HCT116 (cell line): Measurements from ENCODE around the gene SRPX.

Experiments used
- CTCF ChIP-seq, 3 experiments: fragments of 200-600 bp in 1 of 3; sonication (generic) in 1 of 3; IDR thresholded peaks in 2 of 3; conservative IDR thresholded peaks in 1 of 3; 2 replicates each; pipeline ENCODE4 v1.5.1; 2012 to 2017; ENCODE audit warnings: low read depth in 2 of 3, low read length in 2 of 3, antibody characterized with exemption in 1 of 3, borderline replicate concordance in 1 of 3, control low read depth in 1 of 3, mild to moderate bottlenecking in 1 of 3, mixed read lengths in 1 of 3, mixed run types in 1 of 3, moderate library complexity in 1 of 3; ENCODE audit not compliant: insufficient read depth in 1 of 3
- EZH2 ChIP-seq: fragments of 200-600 bp; sonication (generic); IDR thresholded peaks from 2 replicates; pipeline ENCODE4 v1.6.1; 2017; ENCODE audit warnings: antibody characterized with exemption, mixed run types
- POLR2A ChIP-seq: IDR thresholded peaks from 2 replicates; pipeline ENCODE4 v1.7.0; 2011; ENCODE audit warnings: borderline replicate concordance; ENCODE audit not compliant: insufficient read depth, insufficient read length; ENCODE audit errors: extremely low read depth
- POLR2AphosphoS5 ChIP-seq: IDR thresholded peaks from 2 replicates; pipeline ENCODE4 v1.6.1; 2011; ENCODE audit warnings: mild to moderate bottlenecking, low read depth, low read length, moderate library complexity

DNA sequence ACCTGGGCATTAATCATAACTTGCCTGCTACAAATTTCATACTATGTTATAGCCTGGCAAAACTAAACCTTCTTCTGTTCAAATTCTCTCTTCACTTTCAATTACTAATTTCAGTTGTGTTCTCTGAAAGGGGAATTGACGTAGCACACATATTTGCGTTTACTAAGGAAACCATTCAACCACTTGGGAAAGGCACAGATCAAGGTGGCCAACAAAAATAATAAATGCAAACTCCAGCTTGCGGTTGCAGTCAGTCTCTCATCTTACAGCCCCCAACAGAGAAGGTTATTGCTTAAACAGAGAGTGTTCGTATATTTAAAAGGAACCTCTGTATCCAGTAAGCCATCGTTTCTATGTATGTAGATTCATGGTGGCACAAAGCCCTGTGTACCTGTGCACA is 4.0 kb downstream of the SRPX start:
- TF ChIP-seq EZH2 (no peak), CTCF (IDR thresholded peaks at IDR 0.05 in 2 of 3, conservative IDR thresholded peaks at IDR 0.05 in 1 of 3; ENCODE audit: borderline replicate concordance in 1 of 3, insufficient read depth in 1 of 3, low read depth in 2 of 3, low read length in 2 of 3) (no peak), POLR2A (no peak), POLR2AphosphoS5 (no peak)
